ENCODE results near the gene GOLGA6D.
"Not testable (repeated sequence)": the region's sequence is repeated elsewhere in the genome, so short reads cannot be mapped to it uniquely, and the experiment has no call there.

Gene GOLGA6D

DNA sequence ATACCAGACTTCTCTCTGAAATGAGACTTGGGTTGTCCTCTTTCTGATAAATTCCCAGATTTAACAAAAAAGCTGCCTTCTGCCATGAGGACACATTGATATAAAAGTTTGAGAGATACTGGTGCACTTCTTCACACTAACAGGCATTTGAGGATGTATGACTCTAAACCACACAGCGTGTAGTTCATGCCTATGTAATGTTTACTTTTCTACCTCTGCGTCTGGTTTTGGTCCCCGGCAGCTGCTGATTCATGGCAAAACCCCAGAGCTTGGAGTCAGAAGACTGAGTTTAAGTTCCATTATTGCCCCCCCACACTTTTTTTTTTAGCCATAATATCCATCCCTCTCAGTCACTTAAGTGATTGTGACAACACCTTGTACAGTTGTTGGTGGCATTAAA is 1.5 kb downstream of the GOLGA6D start:
- not testable (repeated sequence) for DNase-seq (ENCODE audit: low read depth, low spot score)

DNA sequence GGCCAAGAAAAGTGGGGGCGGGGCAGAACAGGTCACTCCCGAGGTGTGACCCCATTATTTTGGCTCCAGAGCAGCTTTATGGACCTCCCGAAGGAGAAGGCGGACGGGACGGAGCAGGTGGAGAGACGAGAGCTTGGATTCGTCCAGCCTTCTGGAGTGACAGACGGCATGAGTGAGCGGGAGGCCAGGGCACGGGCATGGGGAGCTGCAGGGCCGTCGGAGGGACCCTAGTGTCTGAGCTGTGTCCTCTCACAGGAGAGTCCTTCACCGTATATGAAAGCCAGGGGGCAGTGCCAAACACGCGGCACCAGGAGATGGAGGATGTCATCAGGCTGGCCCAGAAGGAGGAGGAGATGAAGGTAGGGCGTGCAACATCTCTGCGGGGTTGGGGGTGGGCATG is 11.0 kb downstream of the GOLGA6D start:
- DNase-seq (ENCODE audit: low read depth, low spot score), result not testable (repeated sequence)

DNA sequence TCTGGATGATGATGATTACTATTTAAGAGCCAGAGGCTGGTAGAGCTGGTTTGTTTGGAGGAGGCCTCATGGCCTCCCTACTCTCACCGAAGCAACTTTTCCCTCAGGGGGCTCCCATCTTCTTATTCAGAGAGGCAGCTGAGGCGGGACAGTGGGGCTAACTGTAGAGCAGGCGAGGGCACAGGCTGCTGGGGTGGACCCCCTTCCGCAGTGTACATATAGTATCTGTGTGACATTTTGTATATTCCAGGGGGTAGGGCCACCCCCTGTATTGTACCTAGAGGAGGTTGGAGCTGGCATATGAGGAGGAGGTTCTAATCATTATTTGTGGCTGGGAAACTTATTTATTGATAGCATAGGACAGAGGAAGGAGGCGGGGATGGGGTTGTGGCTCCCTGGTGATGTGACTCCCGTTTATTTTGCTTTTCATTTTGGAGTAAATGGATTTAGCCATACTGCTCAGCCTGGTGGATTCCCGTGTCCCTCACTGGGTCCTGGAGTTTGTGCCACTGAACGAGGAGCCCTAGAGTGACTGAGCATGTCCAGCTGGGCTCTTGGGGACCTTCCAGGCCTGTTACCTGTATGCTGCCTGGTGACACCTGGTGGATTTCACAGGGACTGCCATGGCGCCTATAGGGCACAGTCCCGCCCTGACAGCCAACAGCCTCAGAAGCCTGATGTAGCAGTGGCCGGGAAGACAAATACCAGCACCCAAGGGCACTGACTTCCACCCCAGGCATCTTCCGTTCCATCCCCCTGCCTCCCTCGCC is 16.1 kb downstream of the GOLGA6D start:
- DNase-seq (ENCODE audit: low read depth, low spot score), result not testable (repeated sequence)

DNA sequence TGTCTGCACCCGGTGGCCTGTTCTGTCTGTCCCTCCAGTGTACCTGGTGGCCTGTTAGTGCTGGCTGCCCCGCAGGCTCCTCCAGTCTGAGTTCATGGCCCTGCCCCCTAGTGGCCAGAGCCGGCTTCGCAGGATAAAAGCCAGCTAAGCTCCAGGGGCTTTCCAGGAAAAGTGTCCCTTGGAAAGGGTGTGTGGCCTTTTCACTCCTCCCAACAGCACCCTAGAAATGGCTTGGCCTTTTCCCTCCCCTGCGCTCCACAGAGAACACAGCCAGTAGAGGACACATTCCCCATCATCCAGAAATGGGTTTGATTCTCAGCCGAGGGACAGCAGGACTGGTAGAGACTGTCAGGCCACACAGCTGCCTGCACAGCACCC is 16.7 kb downstream of the GOLGA6D start:
- DNase-seq (ENCODE audit: low read depth, low spot score), result not testable (repeated sequence)

DNA sequence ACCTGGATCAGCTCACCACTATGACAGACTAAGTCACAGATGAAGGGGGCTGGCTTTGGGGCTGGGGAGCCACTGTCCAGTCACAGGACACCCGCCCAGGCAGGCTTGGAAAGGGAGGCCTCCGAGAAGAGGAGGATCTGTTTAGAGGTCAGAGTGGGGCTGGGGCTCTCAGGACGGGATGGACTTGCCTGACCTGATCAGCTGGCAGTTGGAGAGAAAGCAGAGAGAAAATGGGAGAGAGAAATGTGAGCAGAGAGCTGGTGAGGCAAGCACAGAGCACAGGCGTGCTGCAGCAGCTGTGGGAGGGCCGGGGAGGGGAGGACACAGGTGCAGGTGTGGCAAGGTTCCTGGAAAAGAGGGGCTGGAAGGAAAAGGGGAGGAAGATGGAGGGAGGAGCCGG is 17.4 kb downstream of the GOLGA6D start:
- DNase-seq (ENCODE audit: low read depth, low spot score), result not testable (repeated sequence)

DNA sequence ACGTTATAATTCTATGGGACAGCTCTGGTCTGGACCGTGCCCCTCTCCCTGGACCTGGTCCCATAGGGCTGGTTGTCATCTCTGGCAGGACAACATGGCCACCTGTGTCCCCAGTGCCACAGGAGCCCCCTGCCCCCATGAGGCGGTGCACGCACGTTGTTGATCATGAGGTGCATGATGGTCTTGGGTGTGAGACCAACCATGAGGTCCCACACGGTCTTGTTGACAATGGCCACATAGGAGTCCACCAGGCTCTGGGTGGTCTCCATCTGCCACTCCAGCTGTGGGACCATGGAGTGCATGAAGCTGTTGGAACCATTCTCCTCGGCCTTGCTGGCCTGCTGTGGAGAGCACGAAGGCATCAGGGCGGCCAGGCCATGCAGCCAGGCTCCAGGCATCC is 19.7 kb downstream of the GOLGA6D start:
- DNase-seq (ENCODE audit: low read depth, low spot score), result no peak

DNA sequence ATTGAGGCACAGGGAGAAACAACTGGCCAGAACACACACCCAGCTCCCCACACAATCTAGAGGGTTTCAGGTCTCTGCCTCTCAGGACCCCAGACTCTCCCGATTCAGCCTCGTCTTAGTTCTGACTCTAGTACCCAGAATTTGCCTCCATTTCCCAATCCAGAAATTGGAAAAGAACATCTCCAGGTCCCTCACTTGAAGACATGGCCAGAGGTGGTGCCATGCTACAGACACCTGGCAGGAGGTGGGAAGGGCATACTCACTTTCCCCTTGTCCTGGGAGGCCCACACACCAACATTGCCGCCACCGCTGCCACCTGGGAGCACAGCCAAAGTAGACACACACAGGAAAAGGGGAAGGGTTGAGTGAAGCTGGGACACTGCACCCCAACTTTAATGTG is 20.1 kb downstream of the GOLGA6D start:
- not testable (repeated sequence) for DNase-seq (ENCODE audit: low read depth, low spot score)

DNA sequence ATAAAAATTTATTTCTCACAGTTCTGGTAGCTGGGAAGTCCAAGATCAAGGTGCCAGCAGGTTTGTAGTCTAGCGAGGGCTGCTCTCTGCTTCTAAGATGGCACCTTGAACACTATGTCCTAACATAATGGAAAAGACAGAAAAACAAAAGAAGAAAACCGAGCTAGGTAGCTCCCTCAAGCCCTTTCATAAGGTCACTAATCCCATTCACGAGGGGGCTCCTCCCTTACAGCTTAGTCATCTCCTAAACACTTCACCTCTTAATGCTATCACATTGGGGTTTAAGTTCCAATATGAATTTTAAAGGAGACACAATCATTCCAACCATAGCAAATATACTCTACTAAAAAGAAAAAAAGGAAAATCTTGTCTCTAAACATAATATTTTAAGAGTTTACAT is 23.6 kb downstream of the GOLGA6D start:
- DNase-seq (ENCODE audit: low read depth, low spot score), result no peak

DNA sequence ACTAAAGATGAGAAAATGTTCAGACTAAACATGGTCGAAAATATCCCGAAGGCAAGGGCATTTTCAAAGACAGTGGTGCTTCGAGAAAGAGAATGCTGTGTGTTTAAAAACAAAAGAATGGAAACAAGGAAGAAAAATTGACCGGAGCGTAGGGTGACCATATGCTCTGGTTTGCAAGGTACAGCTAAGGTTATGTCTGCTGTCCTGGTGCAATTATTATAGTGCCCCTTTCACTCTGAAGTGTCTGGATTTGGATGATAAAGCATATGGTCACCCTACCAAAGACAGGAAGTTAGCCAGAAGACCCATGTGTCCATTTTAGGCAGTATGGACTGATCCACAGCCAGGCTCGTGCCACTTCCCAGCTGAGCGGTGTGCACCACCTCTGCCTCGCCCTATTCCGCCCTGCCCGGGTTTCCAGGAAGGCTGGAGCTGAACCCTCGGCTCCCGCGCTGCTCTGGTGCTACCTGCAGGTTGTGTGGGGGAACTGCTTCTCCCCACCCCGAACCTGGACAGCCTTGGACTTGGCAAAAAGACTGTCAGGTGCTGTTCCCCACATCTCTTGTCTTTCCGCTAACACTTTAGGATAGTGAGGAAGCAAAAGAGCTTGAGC is 25.2 kb downstream of the GOLGA6D start:
- DNase-seq (ENCODE audit: low read depth, low spot score), result peak; percentile 21

DNA sequence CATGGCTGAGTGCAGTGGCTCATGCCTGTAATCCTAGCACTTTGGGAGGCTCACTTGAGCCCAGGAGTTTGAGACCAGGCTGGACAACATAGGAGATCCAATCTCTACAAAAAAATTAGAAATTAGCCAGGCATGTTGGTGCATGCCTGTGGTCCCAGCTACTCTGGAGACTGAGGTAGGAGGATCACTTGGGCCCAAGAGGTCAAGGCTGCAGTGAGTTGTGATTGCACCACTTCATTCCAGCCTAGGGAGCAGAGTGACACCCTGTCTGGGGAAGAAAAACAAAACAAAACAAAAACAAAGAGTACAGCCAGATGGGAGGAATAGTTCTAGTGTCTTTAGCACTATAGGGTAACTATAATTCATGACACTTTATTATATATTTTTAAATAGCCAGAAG is 27.1 kb downstream of the GOLGA6D start:
- DNase-seq (ENCODE audit: low read depth, low spot score), result no peak

DNA sequence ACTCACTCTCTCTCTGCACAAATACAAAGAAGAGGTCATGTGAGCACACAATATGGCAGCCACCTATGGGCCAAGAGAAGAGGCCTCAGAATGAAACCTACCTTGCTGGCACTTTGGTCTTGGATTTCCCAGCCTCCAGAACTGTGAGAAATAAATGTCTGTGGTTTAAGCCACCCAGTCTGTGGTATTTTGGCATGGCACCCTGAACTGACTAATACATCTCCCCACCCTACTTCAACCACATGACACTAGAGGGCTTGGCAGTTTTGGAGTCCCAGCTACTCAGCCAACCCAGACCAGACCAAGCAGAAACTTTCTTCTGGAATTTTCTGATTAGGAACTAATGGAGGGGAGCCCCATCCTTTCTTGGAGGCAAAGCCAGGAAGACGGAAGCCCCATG is 29.9 kb downstream of the GOLGA6D start:
- peak; percentile 44 for DNase-seq (ENCODE audit: low read depth, low spot score)

DNA sequence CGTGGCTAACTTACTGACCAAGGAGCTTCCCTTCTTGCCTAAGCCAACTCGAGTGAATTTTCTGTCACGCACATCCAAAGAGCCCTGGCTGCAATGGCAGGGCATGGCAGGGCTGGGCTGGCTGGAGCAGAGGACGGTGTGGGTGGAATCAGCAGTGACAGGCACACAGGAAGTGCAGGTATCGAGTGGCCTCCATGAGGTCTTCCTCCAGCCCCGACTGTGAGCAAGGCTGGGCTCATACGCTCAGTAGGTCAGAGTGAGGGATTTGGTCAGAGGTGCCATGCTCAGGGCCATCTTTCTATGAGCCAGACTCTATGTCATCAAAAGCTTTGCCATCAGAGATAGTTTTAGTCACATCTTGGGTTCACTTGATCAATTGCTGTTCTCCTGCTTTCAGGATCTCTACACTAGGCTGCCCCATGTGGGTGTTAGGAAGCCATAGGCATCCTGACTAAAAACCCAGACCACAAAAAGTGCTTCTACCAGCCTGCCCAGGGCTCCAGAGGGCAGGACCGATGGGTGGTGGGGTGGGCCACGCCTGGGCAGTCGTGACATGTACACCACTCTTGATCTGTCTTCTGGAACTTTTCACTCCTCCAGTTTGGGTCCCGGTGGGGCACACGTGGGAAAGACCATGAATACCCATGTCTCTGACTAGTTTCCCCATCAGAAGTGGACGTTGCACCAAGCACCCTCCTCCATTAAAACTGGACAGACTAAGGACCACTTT is 30.6 kb downstream of the GOLGA6D start:
- no peak for DNase-seq (ENCODE audit: low read depth, low spot score)

DNA sequence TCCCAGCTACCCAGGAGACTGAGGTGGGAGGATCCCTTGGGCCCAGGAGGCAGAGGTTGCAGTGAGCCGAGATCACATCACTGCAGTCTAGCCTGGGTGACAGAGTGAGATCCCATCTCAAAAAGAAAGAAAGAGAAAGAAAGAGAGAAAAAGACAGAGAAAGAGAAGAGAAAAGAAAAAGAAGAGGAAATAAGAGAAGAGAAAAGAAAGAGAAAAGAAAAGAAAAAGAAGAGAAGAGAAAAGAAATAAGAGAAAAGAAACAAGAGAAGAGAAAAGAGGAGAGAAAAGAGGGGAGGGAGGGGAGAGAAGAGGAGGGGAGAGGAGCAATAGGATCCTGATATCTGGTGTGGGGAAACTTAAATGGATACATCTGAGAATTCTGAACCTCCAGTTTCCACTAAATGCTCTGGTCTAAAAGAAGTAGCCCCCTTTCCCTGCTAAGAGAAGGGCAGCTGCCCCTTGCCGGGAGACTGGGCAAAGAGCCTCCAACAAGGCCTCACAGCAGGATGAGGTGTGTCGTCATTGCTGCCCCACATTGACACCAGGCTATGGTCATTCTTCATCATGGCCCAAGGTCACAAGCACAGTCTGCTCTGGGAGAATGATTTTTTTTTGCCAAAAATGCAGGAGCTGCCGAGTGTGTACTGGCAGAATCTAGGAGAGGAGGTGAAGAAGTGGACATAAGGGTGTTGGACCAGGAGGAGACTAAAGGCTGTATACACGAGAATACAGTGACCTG is 32.1 kb downstream of the GOLGA6D start:
- no peak for DNase-seq (ENCODE audit: low read depth, low spot score)

DNA sequence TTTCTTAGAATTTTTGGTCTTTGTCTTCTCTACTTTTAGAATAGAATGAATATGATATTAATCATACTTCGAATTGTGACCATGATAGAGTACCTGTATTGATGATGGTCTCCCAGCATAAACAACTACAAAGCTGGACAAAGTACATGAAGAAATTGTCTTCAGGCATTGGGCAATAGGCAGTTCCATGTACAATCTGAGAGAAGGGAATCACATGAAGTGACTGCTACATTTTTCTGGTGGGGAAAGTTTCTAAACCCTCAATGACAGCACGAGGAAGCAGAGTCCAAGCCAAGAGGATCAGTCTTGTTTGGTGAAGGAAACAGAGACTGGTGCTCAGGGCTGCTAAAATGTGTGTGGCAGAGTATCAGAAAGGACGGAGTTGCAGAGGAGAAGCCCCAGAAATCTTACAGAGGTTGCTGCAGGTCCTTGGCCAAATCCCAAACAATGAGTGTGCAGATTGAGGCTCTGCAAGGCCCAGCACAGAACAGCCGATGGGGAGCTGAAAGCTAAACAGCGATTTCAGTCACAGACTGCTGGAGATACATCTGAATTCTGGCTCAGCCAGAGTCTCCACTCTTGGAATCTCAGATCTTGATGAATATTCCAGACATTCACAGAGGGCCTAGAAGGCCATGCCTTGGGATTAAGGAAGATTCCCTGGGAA is 36.7 kb downstream of the GOLGA6D start:
- DNase-seq (ENCODE audit: low read depth, low spot score), result not testable (repeated sequence)

DNA sequence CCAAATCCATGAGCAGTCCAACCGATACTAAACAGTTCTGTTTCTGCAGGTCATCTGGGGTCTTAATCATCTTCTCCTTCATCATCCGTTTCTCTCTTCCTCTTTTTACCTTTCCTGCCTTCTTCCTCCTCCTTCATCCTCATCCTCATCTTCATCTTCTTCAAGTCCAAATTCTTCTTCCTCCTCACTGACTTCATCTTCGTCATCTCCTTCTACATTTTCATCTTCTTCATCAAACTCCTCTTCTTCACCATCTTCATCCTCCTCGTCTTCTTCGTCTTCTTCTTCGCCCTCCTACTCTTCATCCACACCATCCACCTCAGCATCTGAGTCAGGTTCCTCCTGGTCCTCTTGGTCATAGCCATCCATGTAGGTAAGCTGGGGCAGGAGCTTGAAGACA is 39.1 kb downstream of the GOLGA6D start:
- DNase-seq (ENCODE audit: low read depth, low spot score), result no peak

DNA sequence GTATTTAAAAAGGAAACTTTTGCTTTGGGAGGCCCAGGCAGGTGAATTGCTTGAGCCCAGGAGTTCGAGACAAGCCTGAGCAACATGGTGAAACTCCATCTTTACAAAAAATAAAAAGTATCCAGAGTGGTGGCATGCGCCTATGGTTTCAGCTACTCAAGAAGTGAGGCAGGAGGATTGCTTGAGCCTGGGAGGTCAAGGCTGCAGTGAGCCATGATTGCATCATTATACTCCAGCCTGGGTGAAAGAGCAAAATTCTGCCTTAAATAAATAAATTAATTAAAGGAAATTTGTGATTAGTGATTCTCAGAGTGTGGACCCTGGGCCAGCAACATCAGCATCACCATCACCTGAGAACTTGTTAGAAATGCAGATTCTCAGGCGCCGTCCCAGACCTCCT is 43.3 kb downstream of the GOLGA6D start:
- no peak for DNase-seq (ENCODE audit: low read depth, low spot score)

DNA sequence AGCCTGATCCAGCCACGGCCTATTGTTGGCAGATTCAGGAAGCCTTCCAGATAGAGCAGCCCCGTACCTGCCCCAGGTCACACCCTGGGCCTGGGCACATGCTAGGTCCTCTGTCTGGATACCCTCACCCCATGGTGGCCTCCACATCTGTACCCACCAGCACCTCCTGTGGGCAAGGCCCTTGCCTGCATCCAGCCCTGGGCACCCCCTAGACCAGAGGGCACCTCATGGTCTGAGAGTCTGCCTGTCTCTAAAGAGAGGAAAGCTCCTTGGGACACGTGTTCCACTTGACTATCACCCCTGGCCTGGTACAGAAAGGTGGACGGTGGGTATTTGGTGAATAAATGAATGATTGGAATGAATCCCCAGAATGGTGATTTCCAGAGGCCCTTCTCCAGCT is 44.4 kb downstream of the GOLGA6D start:
- DNase-seq (ENCODE audit: low read depth, low spot score), result no peak

DNA sequence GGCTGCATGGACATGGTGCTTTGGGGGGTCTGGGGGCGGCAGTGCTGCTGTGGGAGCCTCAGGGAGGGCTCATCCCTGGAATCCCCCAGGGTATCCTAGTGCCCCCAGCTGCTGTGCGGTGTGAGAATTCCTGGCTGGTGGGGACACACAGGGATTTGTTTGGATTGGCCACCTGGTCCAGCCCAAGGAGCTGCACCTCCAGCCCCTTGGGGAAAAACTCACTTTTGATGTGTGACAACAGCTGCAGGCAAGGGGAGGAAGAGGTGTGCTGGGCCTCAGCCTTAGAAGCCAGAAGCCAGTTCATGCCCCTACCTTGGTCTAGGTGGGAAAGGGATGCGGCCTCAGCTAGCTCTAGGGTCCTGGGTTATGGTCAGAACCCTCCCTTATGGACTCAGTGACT is 44.9 kb downstream of the GOLGA6D start:
- DNase-seq (ENCODE audit: low read depth, low spot score), result no peak

DNA sequence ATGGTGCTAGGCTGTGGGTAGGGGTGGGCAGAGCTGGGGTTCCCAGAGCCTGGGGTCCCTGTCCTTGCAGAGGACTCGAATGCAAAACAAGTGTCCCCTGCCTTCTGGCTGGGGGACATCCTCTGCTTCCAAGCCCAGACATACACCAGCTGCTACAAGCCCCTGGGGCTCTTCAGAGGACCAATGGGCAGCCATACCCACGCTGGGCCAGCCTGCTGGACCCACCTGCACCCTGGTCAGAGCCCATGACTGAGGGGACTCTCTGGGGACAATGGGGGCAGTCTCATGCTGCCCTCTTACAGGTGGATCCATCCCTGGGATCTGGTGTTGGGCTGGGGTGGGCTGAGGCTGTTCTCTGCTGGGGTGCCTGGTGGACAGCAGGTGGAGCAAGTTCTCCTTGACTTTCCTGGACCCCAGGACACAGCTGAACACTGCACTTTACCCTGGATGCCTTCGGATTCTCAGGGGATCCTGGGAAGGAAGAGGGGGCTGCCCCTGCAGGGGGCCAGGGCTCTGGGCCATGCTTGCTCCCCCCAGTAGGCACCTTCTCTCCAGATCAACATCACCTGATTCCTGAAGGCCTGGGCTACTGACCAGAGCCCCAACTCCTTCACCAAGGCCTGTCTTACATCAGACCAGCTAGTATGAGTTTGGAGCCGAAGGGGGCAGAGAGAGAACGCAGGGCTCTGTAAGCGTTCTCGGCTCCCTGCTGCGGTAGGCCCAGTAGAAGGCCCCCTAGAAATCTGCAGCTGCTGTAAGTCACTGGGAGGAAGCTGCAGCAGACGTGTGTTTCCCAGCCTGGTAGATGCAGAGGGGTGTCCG is 46.1 kb downstream of the GOLGA6D start:
- DNase-seq (ENCODE audit: low read depth, low spot score), result no peak

DNA sequence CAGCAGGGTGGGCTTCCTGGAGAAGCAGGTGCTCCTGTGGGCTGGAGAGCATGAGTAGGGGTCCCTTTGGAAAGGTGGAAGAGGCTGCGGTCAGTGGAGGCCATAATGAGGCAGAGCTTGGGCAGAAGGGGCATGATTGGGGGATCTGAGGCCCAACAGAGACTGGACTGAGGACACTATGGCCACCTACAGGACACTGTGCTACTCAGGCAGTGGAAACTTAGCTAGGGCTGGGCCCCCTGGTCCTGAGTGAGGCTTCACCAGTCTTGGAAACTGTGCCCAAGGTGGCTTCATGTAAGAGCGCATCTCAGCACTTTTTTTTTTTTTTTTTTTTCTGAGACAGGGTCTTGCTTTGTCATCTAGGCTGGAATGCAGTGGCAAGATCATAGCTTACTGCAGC is 46.9 kb downstream of the GOLGA6D start:
- no peak for DNase-seq (ENCODE audit: low read depth, low spot score)

DNA sequence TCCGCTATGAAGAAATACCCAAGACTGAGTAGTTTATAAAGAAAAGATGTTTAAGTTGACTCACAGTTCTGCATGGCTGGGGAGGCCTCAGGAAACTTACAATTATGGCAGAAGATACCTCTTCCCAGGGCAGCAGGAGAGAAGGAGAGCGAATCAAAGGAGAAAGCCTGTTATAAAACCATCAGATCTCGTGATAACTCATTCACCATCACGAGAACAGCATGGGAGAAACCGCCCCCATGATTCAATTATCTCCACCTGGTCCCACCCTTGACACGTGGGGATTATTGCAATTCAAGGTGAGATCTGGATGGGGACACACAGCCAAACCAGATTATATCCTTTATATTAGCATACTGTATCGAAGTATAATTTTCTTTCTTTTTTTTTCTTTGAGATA is 49.5 kb downstream of the GOLGA6D start:
- not testable (repeated sequence) for DNase-seq (ENCODE audit: low read depth, low spot score)

Data from astrocyte of the hippocampus (primary cell).